SU-DHL-6 (cell line): ENCODE data around the gene TMEM231.

ENCODE experiments used
- H2AFZ ChIP-seq: fragments of 200-600 bp; sonication (generic); 2 replicates; pipeline ENCODE4 v1.6.1; 2014; ENCODE audit warnings: low read depth, mild to moderate bottlenecking, moderate library complexity, mixed read lengths, antibody characterized with exemption, low read length; ENCODE audit not compliant: severe bottlenecking
- H3F3A ChIP-seq: fragments of 200-600 bp; shearing (Covaris generic); 2 replicates; pipeline ENCODE4 v1.6.0; 2016; ENCODE audit warnings: antibody characterized with exemption, mild to moderate bottlenecking; ENCODE audit not compliant: insufficient read depth
- H3K27ac ChIP-seq: fragments of 200-600 bp; sonication (generic); 2 replicates; pipeline ENCODE4 v1.5.1; 2016; ENCODE audit warnings: low read depth, mild to moderate bottlenecking, low read length, moderate library complexity, mixed read lengths
- H3K27me3 ChIP-seq: fragments of 200-600 bp; sonication (generic), shearing (Covaris generic); 2 replicates; pipeline ENCODE4 v1.6.0; 2014; ENCODE audit warnings: mild to moderate bottlenecking, low read length
- H3K36me3 ChIP-seq: fragments of 200-600 bp; sonication (generic); 2 replicates; pipeline ENCODE4 v1.6.1; 2014; ENCODE audit warnings: mild to moderate bottlenecking, low read length, mixed read lengths
- H3K4me2 ChIP-seq: fragments of 300-600, 200-600 bp; shearing (Covaris generic), sonication (generic); 2 replicates; pipeline ENCODE4 v1.6.0; 2014; ENCODE audit warnings: low read length, low read depth, mild to moderate bottlenecking; ENCODE audit not compliant: poor library complexity, severe bottlenecking
- H3K4me3 ChIP-seq: fragments of 200-600 bp; sonication (generic); 2 replicates; pipeline ENCODE4 v1.5.1; 2014; ENCODE audit warnings: antibody characterized with exemption, low read length, mild to moderate bottlenecking, mixed read lengths; ENCODE audit not compliant: insufficient read depth, poor library complexity, severe bottlenecking
- H3K79me2 ChIP-seq: fragments of 200-600 bp; sonication (generic); 2 replicates; pipeline ENCODE4 v1.6.1; 2014; ENCODE audit warnings: mild to moderate bottlenecking, low read length, moderate library complexity; ENCODE audit not compliant: insufficient read depth
- H3K9ac ChIP-seq: fragments of 200-600 bp; sonication (generic); 2 replicates; pipeline ENCODE4 v1.7.0; 2014; ENCODE audit warnings: mild to moderate bottlenecking, low read length
- H3K9me2 ChIP-seq: fragments of 200-600 bp; sonication (generic); replicated peaks from 2 replicates; pipeline ENCODE4 v1.6.1; 2014; ENCODE audit warnings: low read length; ENCODE audit not compliant: insufficient read depth
- H3K9me3 ChIP-seq: fragments of 200-600 bp; sonication (generic); 2 replicates; pipeline ENCODE4 v1.6.1; 2014; ENCODE audit warnings: low read length, mixed read lengths; ENCODE audit not compliant: insufficient read depth
- H4K20me1 ChIP-seq: fragments of 200-600 bp; sonication (generic); 2 replicates; pipeline ENCODE4 v1.6.1; 2014; ENCODE audit warnings: low read depth, mild to moderate bottlenecking, antibody characterized with exemption, low read length, moderate library complexity, mixed read lengths
- CTCF ChIP-seq: fragments of 200-600 bp; sonication (generic); IDR thresholded peaks from one replicate; pipeline ENCODE4 v1.5.1; 2017; ENCODE audit warnings: antibody characterized with exemption, mild to moderate bottlenecking, low read length, moderate library complexity; ENCODE audit not compliant: insufficient read depth, poor library complexity, severe bottlenecking
- EZH2phosphoT487 ChIP-seq: fragments of 200-600 bp; sonication (generic), shearing (Covaris generic); conservative IDR thresholded peaks from 2 replicates; pipeline ENCODE4 v1.6.1; 2018; ENCODE audit warnings: mild to moderate bottlenecking, antibody characterized with exemption, low read length, moderate library complexity, mixed read lengths

TMEM231 gene

GRCh38 chr16:75514296-75514695, 41.8 kb downstream of the TMEM231 start:
- no peaks in the 10 kb centered on the region for H3K36me3 ChIP-seq
- H3K27ac ChIP-seq: no peak overlapping the region
- no peak overlapping the region for H2AFZ ChIP-seq
- no peaks in the 10 kb centered on the region for H3K27me3 ChIP-seq
- no peaks in the 10 kb centered on the region; the same call in 1 of the 2 replicates for H3F3A ChIP-seq
- no peaks in the 10 kb centered on the region for H3K9me2 ChIP-seq
- H3K79me2 ChIP-seq: no peaks in the 10 kb centered on the region
- H3K9ac ChIP-seq: no peak overlapping the region
- H3K4me3 ChIP-seq: no peak overlapping the region
- no peaks in the 10 kb centered on the region for H3K9me3 ChIP-seq
- no peak for TF ChIP-seq CTCF
- no peak for TF ChIP-seq EZH2phosphoT487
- H4K20me1 ChIP-seq: no peaks in the 10 kb centered on the region
- no peak overlapping the region for H3K4me2 ChIP-seq

GRCh38 chr16:75506574-75506973, 49.5 kb downstream of the TMEM231 start:
- Histone ChIP-seq H4K20me1 (no peaks in the 10 kb centered on the region), H2AFZ (no peak overlapping the region), H3K4me3 (no peak overlapping the region), H3K4me2 (no peak overlapping the region), H3K9me3 (no peaks in the 10 kb centered on the region), H3K9me2 (no peaks in the 10 kb centered on the region), H3F3A (no peaks in the 10 kb centered on the region), H3K27me3 (no peaks in the 10 kb centered on the region), H3K27ac (no peak overlapping the region), H3K36me3 (no peaks in the 10 kb centered on the region), H3K9ac (no peak overlapping the region), H3K79me2 (no peaks in the 10 kb centered on the region)
- no peak for TF ChIP-seq CTCF
- no peak for TF ChIP-seq EZH2phosphoT487

- Histone ChIP-seq H2AFZ (no peak overlapping the region), H3K27me3 (no peaks in the 10 kb centered on the region), H3F3A (no peaks in the 10 kb centered on the region), H4K20me1 (no peaks in the 10 kb centered on the region), H3K4me3 (no peak overlapping the region), H3K9ac (no peak overlapping the region), H3K79me2 (no peaks in the 10 kb centered on the region), H3K36me3 (no peaks in the 10 kb centered on the region), H3K9me2 (no peaks in the 10 kb centered on the region), H3K27ac (no peak overlapping the region), H3K4me2 (no peak overlapping the region), H3K9me3 (no peaks in the 10 kb centered on the region)
- no peak for TF ChIP-seq EZH2phosphoT487
Observed at GRCh38 chr16:75506107-75506506, 49.9 kb downstream of the TMEM231 start.

GRCh38 chr16:75503801-75504200, 52.3 kb downstream of the TMEM231 start:
- no peak overlapping the region for H3K4me2 ChIP-seq
- H3K9me3 ChIP-seq: no peaks in the 10 kb centered on the region
- H4K20me1 ChIP-seq: no peaks in the 10 kb centered on the region
- H3K9ac ChIP-seq: no peak overlapping the region
- no peak overlapping the region for H3K27ac ChIP-seq
- no peaks in the 10 kb centered on the region for H3F3A ChIP-seq
- H2AFZ ChIP-seq: no peak overlapping the region
- no peaks in the 10 kb centered on the region for H3K79me2 ChIP-seq
- no peak overlapping the region for H3K4me3 ChIP-seq
- TF ChIP-seq CTCF (no peak), EZH2phosphoT487 (no peak)
- no peaks in the 10 kb centered on the region for H3K27me3 ChIP-seq
- H3K9me2 ChIP-seq: no peaks in the 10 kb centered on the region
- H3K36me3 ChIP-seq: no peaks in the 10 kb centered on the region
